ENCODE measurements around the gene PRRT4.

GRCh38 chr7:128405471-128406313 lies 44.2 kb upstream of the PRRT4 start:
- TF ChIP-seq CTCF (conservative IDR thresholded peaks at IDR 0.05; ENCODE audit: low read depth in 2 of 2) (peak in 1 of 2 experiments; percentile 34; a peak in 1 of 4 replicates), POLR2AphosphoS5 (IDR thresholded peaks at IDR 0.05; ENCODE audit: low read depth) (no peak), JUNB (IDR thresholded peaks at IDR 0.05; ENCODE audit: unreplicated experiment) (no peak), EZH2phosphoT487 (IDR thresholded peaks at IDR 0.05; ENCODE audit: unreplicated experiment) (no peak), EZH2 (IDR thresholded peaks at IDR 0.05; ENCODE audit: low read depth, unreplicated experiment) (no peak), STAT1 (IDR thresholded peaks at IDR 0.05; ENCODE audit: unreplicated experiment) (no peak)
- TF ChIP-seq, protein P1, sequence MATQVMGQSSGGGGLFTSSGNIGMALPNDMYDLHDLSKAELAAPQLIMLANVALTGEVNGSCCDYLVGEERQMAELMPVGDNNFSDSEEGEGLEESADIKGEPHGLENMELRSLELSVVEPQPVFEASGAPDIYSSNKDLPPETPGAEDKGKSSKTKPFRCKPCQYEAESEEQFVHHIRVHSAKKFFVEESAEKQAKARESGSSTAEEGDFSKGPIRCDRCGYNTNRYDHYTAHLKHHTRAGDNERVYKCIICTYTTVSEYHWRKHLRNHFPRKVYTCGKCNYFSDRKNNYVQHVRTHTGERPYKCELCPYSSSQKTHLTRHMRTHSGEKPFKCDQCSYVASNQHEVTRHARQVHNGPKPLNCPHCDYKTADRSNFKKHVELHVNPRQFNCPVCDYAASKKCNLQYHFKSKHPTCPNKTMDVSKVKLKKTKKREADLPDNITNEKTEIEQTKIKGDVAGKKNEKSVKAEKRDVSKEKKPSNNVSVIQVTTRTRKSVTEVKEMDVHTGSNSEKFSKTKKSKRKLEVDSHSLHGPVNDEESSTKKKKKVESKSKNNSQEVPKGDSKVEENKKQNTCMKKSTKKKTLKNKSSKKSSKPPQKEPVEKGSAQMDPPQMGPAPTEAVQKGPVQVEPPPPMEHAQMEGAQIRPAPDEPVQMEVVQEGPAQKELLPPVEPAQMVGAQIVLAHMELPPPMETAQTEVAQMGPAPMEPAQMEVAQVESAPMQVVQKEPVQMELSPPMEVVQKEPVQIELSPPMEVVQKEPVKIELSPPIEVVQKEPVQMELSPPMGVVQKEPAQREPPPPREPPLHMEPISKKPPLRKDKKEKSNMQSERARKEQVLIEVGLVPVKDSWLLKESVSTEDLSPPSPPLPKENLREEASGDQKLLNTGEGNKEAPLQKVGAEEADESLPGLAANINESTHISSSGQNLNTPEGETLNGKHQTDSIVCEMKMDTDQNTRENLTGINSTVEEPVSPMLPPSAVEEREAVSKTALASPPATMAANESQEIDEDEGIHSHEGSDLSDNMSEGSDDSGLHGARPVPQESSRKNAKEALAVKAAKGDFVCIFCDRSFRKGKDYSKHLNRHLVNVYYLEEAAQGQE (IDR thresholded peaks at IDR 0.05; ENCODE audit: unreplicated experiment), result no peak
